Lung (tissue), 12 donors: ENCODE measurements around the gene RIIAD1. TPM values are rescaled to one million over a fixed set of nuclear protein-coding genes. Genes with fewer than 3 reads are reported as not detected.
A peak's percentile ranks its signal among the peaks of the same experiment; 100 is the strongest.

Source experiments
- ATAC-seq: fragments of 200-7000 bp; cut with Tn5 transposase; one replicate; pipeline ENCODE4 v1.9.1; 2020; ENCODE audit warnings: moderate number of reproducible peaks; ENCODE audit not compliant: insufficient read depth, low FRiP score
- DNase-seq, 3 donors: peaks; one replicate each; pipeline ENCODE4 v3.0.0-alpha.2; 2013 to 2017
- H3K27ac ChIP-seq, 2 donors: one replicate each; pipeline ENCODE4 v1.5.1; 2013; ENCODE audit warnings: mild to moderate bottlenecking in 2 of 2, moderate library complexity in 2 of 2, control low read depth in 1 of 2, inconsistent platforms in 1 of 2, low read depth in 1 of 2, low read length in 1 of 2
- H3K27me3 ChIP-seq, 3 donors: one replicate each; pipeline ENCODE4 v1.5.1; 2013; ENCODE audit warnings: low read length in 2 of 3; ENCODE audit not compliant: control insufficient read depth in 3 of 3, insufficient read depth in 3 of 3
- H3K36me3 ChIP-seq, 4 donors: one replicate each; pipeline ENCODE4 v1.5.1; 2013; ENCODE audit warnings: low read length in 4 of 4, mild to moderate bottlenecking in 1 of 4, moderate library complexity in 1 of 4; ENCODE audit not compliant: control insufficient read depth in 4 of 4, insufficient read depth in 4 of 4
- H3K4me1 ChIP-seq, 5 donors: one replicate each; pipeline ENCODE4 v1.5.1; 2013; ENCODE audit warnings: low read length in 5 of 5, mild to moderate bottlenecking in 2 of 5, moderate library complexity in 1 of 5; ENCODE audit not compliant: control insufficient read depth in 5 of 5, insufficient read depth in 5 of 5
- H3K4me3 ChIP-seq: one replicate; pipeline ENCODE4 v1.5.1; 2013; ENCODE audit warnings: mild to moderate bottlenecking, control low read depth, moderate library complexity
- H3K9ac ChIP-seq, 2 donors: one replicate each; pipeline ENCODE4 v1.5.1; 2013; ENCODE audit warnings: low read length in 2 of 2, control low read depth in 1 of 2; ENCODE audit not compliant: insufficient read depth in 1 of 2
- H3K9me3 ChIP-seq, 4 donors: one replicate each; pipeline ENCODE4 v1.5.1; 2013; ENCODE audit warnings: low read length in 3 of 4, mild to moderate bottlenecking in 1 of 4, moderate library complexity in 1 of 4; ENCODE audit not compliant: control insufficient read depth in 4 of 4, insufficient read depth in 3 of 4
- WGBS, 2 donors: extraction: QIAGEN DNeasy Blood & Tissue Kit; methylation state at CpG; one replicate each; pipeline ENCODE4 v1.1.7; 2013; 5-methylcytosine and 5-hydroxymethylcytosine counted together
- polyA plus RNA-seq, 2 donors: library from polyadenylated mRNA; stranded (reverse); fragments of 200-250 nt; gene quantifications; one replicate each; pipeline ENCODE4 v1.2.1, GENCODE V29; 2013
- total RNA-seq, 2 donors: library from RNA; depleted of rRNA in 1 of 2; stranded (reverse); fragments of >200 nt in 1 of 2; gene quantifications; one replicate each; pipeline ENCODE4 v1.2.1, GENCODE V29; 2014 to 2021
- TF ChIP-seq, protein P1 (sequence below): IDR thresholded peaks from 2 replicates; pipeline ENCODE4 v1.5.1; 2012; ENCODE audit warnings: mild to moderate bottlenecking; ENCODE audit errors: control extremely low read depth, extremely low read depth
- donor health status: control.
- donor health status: control.
- donor health status: Bipolar disorder and iron deficiency.
- donor health status: healthy.
- donor health status: DM: yes; HTN: yes; CAD: no.

Gene RIIAD1
- total and polyA plus RNA-seq, 4 donors: 8.6 to 17.1 (median 9.1) TPM

DNA sequence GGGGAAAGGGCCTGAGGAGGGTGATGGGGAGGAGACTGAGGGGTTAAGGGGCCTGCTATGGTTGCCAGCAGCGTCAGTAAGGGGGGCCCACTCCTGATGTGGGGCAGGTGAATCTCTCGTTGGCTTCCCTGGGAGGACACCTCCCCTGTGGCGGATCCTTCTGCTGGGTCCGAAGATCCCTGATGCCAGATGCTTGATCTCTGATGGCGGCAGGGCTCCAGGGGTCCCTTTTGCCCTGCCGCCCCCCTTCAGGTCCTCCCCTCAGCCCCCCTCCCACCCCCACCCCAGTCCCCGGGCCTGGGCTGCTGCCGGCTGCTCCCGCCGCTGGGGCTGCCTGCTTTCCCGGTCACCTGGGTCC, 4.9 kb upstream of the RIIAD1 start:
- no peaks in the 10 kb centered on the region for H3K9me3 ChIP-seq
- H3K4me1 ChIP-seq: peaks cover 2 to 19% (median 17%) of the 10 kb centered on the region in 5 donors
- DNase-seq: no peak
- no peaks in the 10 kb centered on the region for H3K36me3 ChIP-seq
- no peak overlapping the region for H3K27ac ChIP-seq
- TF ChIP-seq, protein P1, sequence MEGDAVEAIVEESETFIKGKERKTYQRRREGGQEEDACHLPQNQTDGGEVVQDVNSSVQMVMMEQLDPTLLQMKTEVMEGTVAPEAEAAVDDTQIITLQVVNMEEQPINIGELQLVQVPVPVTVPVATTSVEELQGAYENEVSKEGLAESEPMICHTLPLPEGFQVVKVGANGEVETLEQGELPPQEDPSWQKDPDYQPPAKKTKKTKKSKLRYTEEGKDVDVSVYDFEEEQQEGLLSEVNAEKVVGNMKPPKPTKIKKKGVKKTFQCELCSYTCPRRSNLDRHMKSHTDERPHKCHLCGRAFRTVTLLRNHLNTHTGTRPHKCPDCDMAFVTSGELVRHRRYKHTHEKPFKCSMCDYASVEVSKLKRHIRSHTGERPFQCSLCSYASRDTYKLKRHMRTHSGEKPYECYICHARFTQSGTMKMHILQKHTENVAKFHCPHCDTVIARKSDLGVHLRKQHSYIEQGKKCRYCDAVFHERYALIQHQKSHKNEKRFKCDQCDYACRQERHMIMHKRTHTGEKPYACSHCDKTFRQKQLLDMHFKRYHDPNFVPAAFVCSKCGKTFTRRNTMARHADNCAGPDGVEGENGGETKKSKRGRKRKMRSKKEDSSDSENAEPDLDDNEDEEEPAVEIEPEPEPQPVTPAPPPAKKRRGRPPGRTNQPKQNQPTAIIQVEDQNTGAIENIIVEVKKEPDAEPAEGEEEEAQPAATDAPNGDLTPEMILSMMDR: no peak
- 0 to 7% methylated on average over 6 to 11 of the region's 11 CpGs for WGBS, 2 donors
- no peak for ATAC-seq
- H3K9ac ChIP-seq: no peak overlapping the region
- H3K4me3 ChIP-seq: no peak overlapping the region
- peaks cover 0 to 14% (median 14%) of the 10 kb centered on the region in 3 donors for H3K27me3 ChIP-seq

DNA sequence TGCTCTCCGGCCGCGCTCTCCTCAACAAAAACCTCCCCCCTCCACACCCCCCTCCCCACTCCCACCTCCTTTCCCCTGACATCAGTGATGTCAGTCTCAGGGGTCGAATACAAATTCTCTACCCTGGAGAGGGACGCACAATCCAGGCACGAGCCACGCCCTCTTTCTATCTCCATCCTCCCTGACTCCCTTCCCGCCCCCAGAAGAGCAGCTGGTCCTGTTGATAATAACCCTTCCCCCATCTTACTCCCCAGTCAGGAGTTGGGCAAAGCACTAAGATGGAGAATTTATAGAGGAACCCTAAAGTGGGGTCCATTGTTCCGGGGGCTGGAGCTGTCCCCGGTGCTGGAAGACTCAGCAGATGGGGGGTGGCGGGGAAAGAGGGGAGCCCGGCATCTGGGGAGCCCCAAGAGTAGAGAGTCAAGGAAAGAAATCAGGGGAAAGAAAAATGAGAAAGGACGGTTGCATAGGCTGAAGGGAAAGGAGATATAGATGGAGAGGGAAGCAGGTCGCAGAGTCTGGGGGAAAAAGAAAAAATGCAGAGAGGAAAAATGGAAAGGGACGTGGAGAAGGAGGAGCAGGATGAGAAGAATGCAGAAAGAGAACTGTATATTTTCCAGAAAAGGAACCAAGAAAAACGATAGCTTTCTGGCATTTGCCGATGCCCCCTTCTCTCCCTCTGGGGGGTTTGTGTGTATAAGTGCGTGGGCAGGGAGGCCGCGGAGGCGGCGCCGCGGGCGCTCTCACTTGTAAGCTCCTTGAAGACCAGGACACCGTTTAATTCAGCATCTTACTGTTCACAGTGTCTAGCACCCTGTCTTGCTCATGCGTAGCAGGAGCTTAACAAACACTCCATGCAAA, 4.3 kb upstream of the RIIAD1 start, which contains the start of gene CELF3:
Gene CELF3, minus strand, starts transcription at position 33 of the 861 bp plus-strand sequence. CDS start 783 bp downstream, outside the sequence.
- Histone ChIP-seq H3K4me3 (no peak within 1 kb of the TSS), H3K27ac (no peak within 1 kb of the TSS), H3K36me3 (no peaks in the 10 kb centered on the region), H3K4me1 (peaks cover 3 to 23% (median 17%) of the 10 kb centered on the region in 5 donors), H3K9me3 (no peaks in the 10 kb centered on the region), H3K9ac (no peak within 1 kb of the TSS), H3K27me3 (peaks cover 0 to 17% (median 14%) of the 10 kb centered on the region in 3 donors)
- no peak for ATAC-seq
- DNase-seq: peak in 2 of 3 donors; percentile 53 to 55
- TF ChIP-seq, protein P1: no peak
- 9 to 10% methylated on average over 24 to 27 of the region's 27 CpGs for WGBS, 2 donors

DNA sequence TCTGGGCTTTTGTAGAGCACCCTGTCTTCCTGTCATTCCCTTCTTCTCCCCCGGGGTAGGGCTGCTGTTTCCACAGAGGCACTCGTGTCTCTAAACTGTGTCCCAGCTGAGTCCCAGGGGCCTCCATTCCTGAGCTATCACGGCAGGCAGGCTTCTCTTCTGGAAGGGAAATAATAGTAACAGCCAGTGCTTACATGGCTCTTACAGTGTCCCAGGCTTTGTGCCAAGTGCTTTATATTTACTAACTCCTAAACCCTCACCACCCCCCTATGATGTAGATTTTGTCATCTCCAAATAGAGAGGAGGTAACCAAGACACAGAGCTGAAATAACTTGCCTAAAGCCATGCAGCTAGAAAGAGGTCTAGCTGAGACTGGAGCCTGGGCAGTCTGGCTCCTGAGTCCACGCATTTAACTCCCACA, 3.3 kb upstream of the RIIAD1 start:
- TF ChIP-seq, protein P1: no peak
- ATAC-seq: no peak
- Histone ChIP-seq H3K9ac (no peak overlapping the region), H3K4me3 (no peak overlapping the region), H3K27ac (no peak overlapping the region), H3K4me1 (peaks cover 3 to 23% (median 16%) of the 10 kb centered on the region in 5 donors), H3K9me3 (no peaks in the 10 kb centered on the region), H3K36me3 (no peaks in the 10 kb centered on the region), H3K27me3 (peaks cover 0 to 24% (median 18%) of the 10 kb centered on the region in 3 donors)
- peak in 2 of 3 donors; percentile 24 to 64 for DNase-seq
- 40 to 45% methylated on average over 4 of the region's 4 CpGs for WGBS, 2 donors
